Epithelial cell of esophagus (primary cell): ENCODE data around the gene MDM2.

ENCODE experiments used
- DNase-seq: peaks from one replicate; pipeline ENCODE4 v3.0.0; 2010; ENCODE audit warnings: low read depth
- H3K4me3 ChIP-seq: 2 replicates; pipeline ENCODE4 v1.5.1; 2011; ENCODE audit warnings: mild to moderate bottlenecking, low read length, control low read depth
- TF ChIP-seq, protein P1 (sequence below): IDR thresholded peaks from 2 replicates; pipeline ENCODE4 v1.5.1; 2011; ENCODE audit warnings: low read depth, mild to moderate bottlenecking, low read length, control low read depth, inconsistent platforms; ENCODE audit not compliant: insufficient read depth; ENCODE audit errors: missing control alignments

Gene MDM2

DNA sequence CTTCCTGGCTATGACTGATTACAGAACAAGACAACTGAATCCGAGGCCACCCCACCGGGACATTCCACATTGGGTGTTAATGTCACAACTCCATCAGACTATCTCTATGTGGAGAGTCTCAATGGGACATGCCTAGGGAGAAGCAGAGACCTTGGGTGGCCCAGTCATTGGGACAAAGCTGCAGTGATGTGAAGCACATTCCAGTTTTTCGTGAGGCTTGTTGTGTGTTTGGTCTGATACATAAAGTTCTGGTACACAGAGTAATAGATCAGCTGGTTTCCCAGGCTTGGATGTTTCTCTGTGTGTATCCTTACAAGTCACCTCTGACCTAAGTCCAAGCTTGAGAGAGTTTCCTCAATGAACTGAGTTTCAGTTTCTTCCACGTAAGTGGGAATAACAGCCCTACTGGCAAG is 82.7 kb downstream of the MDM2 start:
- no peak overlapping the region for H3K4me3 ChIP-seq
- TF ChIP-seq, protein P1, sequence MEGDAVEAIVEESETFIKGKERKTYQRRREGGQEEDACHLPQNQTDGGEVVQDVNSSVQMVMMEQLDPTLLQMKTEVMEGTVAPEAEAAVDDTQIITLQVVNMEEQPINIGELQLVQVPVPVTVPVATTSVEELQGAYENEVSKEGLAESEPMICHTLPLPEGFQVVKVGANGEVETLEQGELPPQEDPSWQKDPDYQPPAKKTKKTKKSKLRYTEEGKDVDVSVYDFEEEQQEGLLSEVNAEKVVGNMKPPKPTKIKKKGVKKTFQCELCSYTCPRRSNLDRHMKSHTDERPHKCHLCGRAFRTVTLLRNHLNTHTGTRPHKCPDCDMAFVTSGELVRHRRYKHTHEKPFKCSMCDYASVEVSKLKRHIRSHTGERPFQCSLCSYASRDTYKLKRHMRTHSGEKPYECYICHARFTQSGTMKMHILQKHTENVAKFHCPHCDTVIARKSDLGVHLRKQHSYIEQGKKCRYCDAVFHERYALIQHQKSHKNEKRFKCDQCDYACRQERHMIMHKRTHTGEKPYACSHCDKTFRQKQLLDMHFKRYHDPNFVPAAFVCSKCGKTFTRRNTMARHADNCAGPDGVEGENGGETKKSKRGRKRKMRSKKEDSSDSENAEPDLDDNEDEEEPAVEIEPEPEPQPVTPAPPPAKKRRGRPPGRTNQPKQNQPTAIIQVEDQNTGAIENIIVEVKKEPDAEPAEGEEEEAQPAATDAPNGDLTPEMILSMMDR: no peak
- DNase-seq: no peak

- no peak overlapping the region for H3K4me3 ChIP-seq
- DNase-seq: no peak
- TF ChIP-seq, protein P1: no peak
Observed at GRCh38 chr12:68891141-68891540, 83.2 kb downstream of the MDM2 start.

DNA sequence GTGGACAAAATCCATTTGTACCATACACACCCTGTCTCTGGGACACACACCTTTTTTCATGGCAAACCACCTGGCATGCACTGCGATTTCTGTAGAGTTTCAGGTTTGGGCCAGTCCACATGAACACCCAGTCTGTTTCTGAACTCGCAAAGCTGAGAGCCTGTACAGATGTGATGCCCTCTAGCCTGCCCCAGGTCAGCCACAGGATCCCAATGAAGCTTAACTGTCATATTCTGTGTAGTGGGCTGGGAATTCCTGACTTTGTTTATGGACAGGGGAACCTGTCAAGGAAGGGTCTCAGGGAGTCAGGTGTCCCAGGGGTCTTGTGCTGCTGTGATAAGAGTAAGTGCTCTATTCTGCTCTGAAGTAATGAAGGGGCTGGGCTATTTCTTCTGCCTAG is 85.2 kb downstream of the MDM2 start:
- DNase-seq: no peak
- H3K4me3 ChIP-seq: no peak overlapping the region
- TF ChIP-seq, protein P1: no peak

GRCh38 chr12:68893741-68894140 is 85.8 kb downstream of the MDM2 start:
- DNase-seq: no peak
- TF ChIP-seq, protein P1: no peak
- H3K4me3 ChIP-seq: no peak overlapping the region

- no peak overlapping the region for H3K4me3 ChIP-seq
- TF ChIP-seq, protein P1: no peak
- DNase-seq: no peak
Observed at GRCh38 chr12:68894276-68894855, 86.4 kb downstream of the MDM2 start.

DNA sequence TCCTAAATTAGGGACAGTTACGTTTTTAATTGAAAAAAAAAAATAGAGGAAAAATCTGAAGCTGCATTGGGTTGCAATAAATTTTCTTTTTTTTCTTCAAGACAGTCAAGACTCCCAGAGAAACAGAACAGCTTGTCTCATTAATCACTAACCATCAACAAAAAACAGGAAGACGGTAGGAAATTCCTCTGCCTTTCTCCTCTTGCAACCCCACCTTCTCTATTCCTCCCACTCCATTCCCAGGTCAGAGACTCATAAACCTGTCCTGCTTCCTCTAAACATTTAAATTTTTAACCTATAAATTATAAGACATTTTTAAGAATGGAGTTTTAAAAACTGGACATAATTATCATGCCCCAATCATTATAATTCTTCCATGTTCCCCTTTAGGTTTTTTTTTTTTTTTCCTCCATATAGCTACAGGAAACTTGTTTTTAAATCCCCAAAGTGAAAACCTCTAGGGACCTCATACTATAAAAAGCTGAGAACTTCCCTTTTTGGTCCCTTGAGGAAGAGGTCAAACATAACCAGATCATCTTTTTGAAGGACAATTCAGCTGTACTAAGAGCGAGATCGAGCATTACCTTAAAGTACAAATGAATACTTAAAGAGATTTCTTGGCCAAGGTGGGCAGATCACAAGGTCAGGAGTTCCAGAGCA is 89.0 kb downstream of the MDM2 start:
- DNase-seq: peak; percentile 69
- no peak overlapping the region for H3K4me3 ChIP-seq
- TF ChIP-seq, protein P1: no peak
